Stimulated activated CD4-positive, alpha-beta T cell treated with anti-CD3 and anti-CD28 coated beads, TNF-alpha, amount 100 ng/mL, for 24 hours (primary cell): ENCODE measurements around the gene NRXN3.

Experiments used
- DNase-seq, 3 experiments: peaks; one replicate each; pipeline ENCODE4 v3.0.0-alpha.2; 2020; ENCODE audit warnings: low read depth in 3 of 3

The NRXN3 gene

GRCh38 chr14:79871136-79871535, 1701.0 kb downstream of the NRXN3 start:
- no peak for DNase-seq

- DNase-seq, result no peak
Measured at GRCh38 chr14:79878229-79878628, 1708.1 kb downstream of the NRXN3 start.

GRCh38 chr14:79878785-79879184, 1708.6 kb downstream of the NRXN3 start:
- DNase-seq, result no peak

- no peak for DNase-seq
Measured at GRCh38 chr14:79881299-79881698, 1711.1 kb downstream of the NRXN3 start.

GRCh38 chr14:79890527-79890926, 1720.4 kb downstream of the NRXN3 start:
- no peak for DNase-seq

- no peak for DNase-seq
Measured at GRCh38 chr14:79896009-79896408, 1725.8 kb downstream of the NRXN3 start.

GRCh38 chr14:79899610-79900009, 1729.4 kb downstream of the NRXN3 start:
- no peak for DNase-seq

GRCh38 chr14:79904497-79904896, 1734.3 kb downstream of the NRXN3 start:
- DNase-seq, result no peak

GRCh38 chr14:79906994-79907393, 1736.8 kb downstream of the NRXN3 start:
- DNase-seq, result no peak

- no peak for DNase-seq
Measured at GRCh38 chr14:79910086-79910485, 1739.9 kb downstream of the NRXN3 start.

- no peak for DNase-seq
Measured at GRCh38 chr14:79911744-79912143, 1741.6 kb downstream of the NRXN3 start.

GRCh38 chr14:79914595-79914994, 1744.4 kb downstream of the NRXN3 start:
- no peak for DNase-seq

- no peak for DNase-seq
Measured at GRCh38 chr14:79915406-79915805, 1745.2 kb downstream of the NRXN3 start.

GRCh38 chr14:79916281-79916680, 1746.1 kb downstream of the NRXN3 start:
- DNase-seq, result no peak

- no peak for DNase-seq
Measured at GRCh38 chr14:79916892-79917291, 1746.7 kb downstream of the NRXN3 start.
